Endodermal cell (in vitro differentiated cells): Measurements from ENCODE around the gene NINJ1. TPM values are rescaled to one million over a fixed set of nuclear protein-coding genes. Genes with fewer than 3 reads are reported as not detected.

Source experiments
- DNase-seq: peaks from one replicate; pipeline ENCODE4 v3.0.0-alpha.2; 2017
- H3K27ac ChIP-seq: 2 replicates; pipeline ENCODE4 v1.5.1; 2013; ENCODE audit warnings: mild to moderate bottlenecking, low read depth, low read length, moderate library complexity
- H3K27me3 ChIP-seq: 2 replicates; pipeline ENCODE4 v1.6.1; 2013; ENCODE audit warnings: mild to moderate bottlenecking, low read length, moderate library complexity; ENCODE audit not compliant: insufficient read depth, control insufficient read depth, poor library complexity, severe bottlenecking
- H3K36me3 ChIP-seq: 2 replicates; pipeline ENCODE4 v1.7.0; 2013; ENCODE audit warnings: mild to moderate bottlenecking, low read length, moderate library complexity; ENCODE audit not compliant: control insufficient read depth, insufficient read depth
- H3K4me1 ChIP-seq: one replicate; pipeline ENCODE4 v1.7.0; 2013; ENCODE audit warnings: low read length; ENCODE audit not compliant: control insufficient read depth, insufficient read depth
- H3K4me3 ChIP-seq: 2 replicates; pipeline ENCODE4 v1.5.1; 2013; ENCODE audit warnings: mild to moderate bottlenecking, low read length, moderate library complexity
- H3K9ac ChIP-seq: 2 replicates; pipeline ENCODE4 v1.6.1; 2013; ENCODE audit warnings: mild to moderate bottlenecking, low read length, moderate library complexity; ENCODE audit not compliant: poor library complexity, severe bottlenecking; ENCODE audit errors: extremely low read depth
- H3K9me3 ChIP-seq: 2 replicates; pipeline ENCODE4 v1.6.1; 2013; ENCODE audit warnings: mild to moderate bottlenecking, low read length, moderate library complexity; ENCODE audit not compliant: control insufficient read depth
- H3K27ac Mint-ChIP-seq: 2 replicates; pipeline ENCODE4 v1.8.0; 2020; ENCODE audit warnings: mixed read lengths
- H3K27me3 Mint-ChIP-seq: 2 replicates; pipeline ENCODE4 v1.8.0; 2021; ENCODE audit warnings: mild to moderate bottlenecking, mixed read lengths; ENCODE audit not compliant: insufficient read depth
- H3K36me3 Mint-ChIP-seq: 2 replicates; pipeline ENCODE4 v1.8.0; 2020; ENCODE audit warnings: low read depth, mixed read lengths
- H3K4me1 Mint-ChIP-seq: 2 replicates; pipeline ENCODE4 v1.8.0; 2020; ENCODE audit warnings: mixed read lengths
- H3K4me3 Mint-ChIP-seq: 2 replicates; pipeline ENCODE4 v1.8.0; 2020; ENCODE audit warnings: mild to moderate bottlenecking, moderate library complexity, mixed read lengths
- H3K9me3 Mint-ChIP-seq: 2 replicates; pipeline ENCODE4 v1.8.0; 2020; ENCODE audit warnings: mild to moderate bottlenecking, mixed read lengths
- WGBS, 2 experiments: methylation state at CpG; one replicate each; pipeline versions ENCODE4 v1.1.5 to v1.1.7; 2013; ENCODE audit warnings: missing lambda C conversion rate in 2 of 2, mixed read lengths in 1 of 2; ENCODE audit not compliant: insufficient coverage in 1 of 2, insufficient read length in 1 of 2; 5-methylcytosine and 5-hydroxymethylcytosine counted together
- total RNA-seq, 2 donors: library from RNA; stranded (reverse); fragmentation: NEBNext Ultra II Directional in 1 of 2; extraction: Animal tissue kit (Norgen Biotek cat#: 25700) in 1 of 2; gene quantifications; 2 replicates in 1 of 2; 3 replicates in 1 of 2; pipeline ENCODE4 v1.2.1, GENCODE V29; 2021
- TF ChIP-seq, protein P1 (sequence below): fragments of 200-600 bp; sonication (generic); conservative IDR thresholded peaks from 2 replicates; pipeline ENCODE4 v1.5.0; 2021; ENCODE audit warnings: antibody characterized with exemption, mild to moderate bottlenecking

The NINJ1 gene
- total RNA-seq, 2 donors from 2014 or later = 24.2 to 32.0 TPM

DNA sequence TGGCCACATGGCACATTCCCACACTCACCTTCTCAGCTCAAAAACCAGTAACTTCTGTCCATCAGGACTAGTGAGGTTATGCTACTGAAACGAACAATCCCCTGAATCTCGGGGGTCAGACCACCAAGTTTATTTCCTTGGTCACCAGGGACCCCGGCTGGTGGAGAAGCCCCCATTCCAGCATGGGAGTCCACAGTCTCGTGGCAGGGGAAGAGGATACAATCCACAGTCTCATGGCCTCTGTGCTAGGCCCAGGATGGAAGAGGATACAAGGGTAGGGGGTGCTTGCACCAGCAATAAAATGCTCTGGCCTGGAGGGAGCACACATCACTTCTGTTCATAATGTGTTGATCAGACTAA is 45.4 kb downstream of the NINJ1 start:
- no peaks in the 10 kb centered on the region for H3K27me3 ChIP-seq
- 89 to 100% methylated on average over 3 to 4 of the region's 4 CpGs for WGBS, 2 experiments
- Mint-ChIP-seq H3K36me3 (peaks cover 11% of the 10 kb centered on the region), H3K9me3 (peaks cover 7% of the 10 kb centered on the region), H3K27ac (no peak overlapping the region), H3K4me3 (no peak overlapping the region), H3K4me1 (no peaks in the 10 kb centered on the region), H3K27me3 (no peaks in the 10 kb centered on the region)
- DNase-seq = peak; percentile 24
- peaks cover 4% of the 10 kb centered on the region for H3K9me3 ChIP-seq
- H3K36me3 ChIP-seq = no peaks in the 10 kb centered on the region
- H3K4me1 ChIP-seq = no peaks in the 10 kb centered on the region
- no peak overlapping the region for H3K4me3 ChIP-seq
- TF ChIP-seq, protein P1, sequence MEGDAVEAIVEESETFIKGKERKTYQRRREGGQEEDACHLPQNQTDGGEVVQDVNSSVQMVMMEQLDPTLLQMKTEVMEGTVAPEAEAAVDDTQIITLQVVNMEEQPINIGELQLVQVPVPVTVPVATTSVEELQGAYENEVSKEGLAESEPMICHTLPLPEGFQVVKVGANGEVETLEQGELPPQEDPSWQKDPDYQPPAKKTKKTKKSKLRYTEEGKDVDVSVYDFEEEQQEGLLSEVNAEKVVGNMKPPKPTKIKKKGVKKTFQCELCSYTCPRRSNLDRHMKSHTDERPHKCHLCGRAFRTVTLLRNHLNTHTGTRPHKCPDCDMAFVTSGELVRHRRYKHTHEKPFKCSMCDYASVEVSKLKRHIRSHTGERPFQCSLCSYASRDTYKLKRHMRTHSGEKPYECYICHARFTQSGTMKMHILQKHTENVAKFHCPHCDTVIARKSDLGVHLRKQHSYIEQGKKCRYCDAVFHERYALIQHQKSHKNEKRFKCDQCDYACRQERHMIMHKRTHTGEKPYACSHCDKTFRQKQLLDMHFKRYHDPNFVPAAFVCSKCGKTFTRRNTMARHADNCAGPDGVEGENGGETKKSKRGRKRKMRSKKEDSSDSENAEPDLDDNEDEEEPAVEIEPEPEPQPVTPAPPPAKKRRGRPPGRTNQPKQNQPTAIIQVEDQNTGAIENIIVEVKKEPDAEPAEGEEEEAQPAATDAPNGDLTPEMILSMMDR = no peak
- no peak overlapping the region for H3K27ac ChIP-seq
- H3K9ac ChIP-seq = no peak overlapping the region

DNA sequence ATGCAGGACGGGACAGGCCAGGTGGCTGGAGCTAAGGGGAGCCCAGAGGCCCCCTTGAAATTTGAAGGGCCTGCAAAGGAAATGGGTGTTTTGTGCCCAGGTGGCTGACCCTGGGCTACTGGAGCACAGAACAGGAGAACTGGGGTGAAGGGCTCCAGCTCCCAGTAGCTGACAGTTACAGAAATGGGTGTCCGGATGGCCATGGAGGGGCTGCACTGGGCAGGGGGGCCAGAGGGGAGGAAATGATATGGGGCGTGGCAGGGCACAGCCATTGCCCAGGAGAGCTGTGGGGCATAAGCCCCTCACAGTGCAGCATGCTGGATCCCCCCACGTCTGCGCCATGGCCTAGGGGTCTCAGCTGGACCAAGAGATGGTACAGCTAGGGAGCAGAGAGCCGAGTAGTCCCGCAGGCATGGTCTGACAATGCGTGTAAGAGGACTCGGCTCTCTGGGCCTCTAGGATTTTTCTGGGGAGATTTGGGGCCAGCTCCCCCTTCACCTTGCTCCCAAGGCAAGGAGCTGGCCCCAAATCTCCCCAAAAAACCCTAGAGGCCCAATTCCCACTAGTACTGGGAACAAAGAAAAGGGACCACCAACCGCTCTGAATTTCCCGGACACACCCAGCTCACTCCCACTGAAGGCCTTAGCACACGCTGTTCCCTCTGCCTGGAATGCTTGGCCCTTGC is 45.9 kb downstream of the NINJ1 start:
- peaks cover 4% of the 10 kb centered on the region for H3K9me3 ChIP-seq
- H3K4me3 Mint-ChIP-seq = no peak overlapping the region
- DNase-seq = peak; percentile 15
- H3K36me3 ChIP-seq = no peaks in the 10 kb centered on the region
- no peaks in the 10 kb centered on the region for H3K27me3 ChIP-seq
- no peak overlapping the region for H3K27ac Mint-ChIP-seq
- TF ChIP-seq, protein P1 = no peak
- 95 to 97% methylated on average over 10 to 12 of the region's 12 CpGs for WGBS, 2 experiments
- H3K36me3 Mint-ChIP-seq = peaks cover 11% of the 10 kb centered on the region
- no peak overlapping the region for H3K4me3 ChIP-seq
- H3K4me1 ChIP-seq = no peaks in the 10 kb centered on the region
- H3K4me1 Mint-ChIP-seq = no peaks in the 10 kb centered on the region
- no peaks in the 10 kb centered on the region for H3K27me3 Mint-ChIP-seq
- no peak overlapping the region for H3K9ac ChIP-seq
- peaks cover 7% of the 10 kb centered on the region for H3K9me3 Mint-ChIP-seq
- no peak overlapping the region for H3K27ac ChIP-seq

DNA sequence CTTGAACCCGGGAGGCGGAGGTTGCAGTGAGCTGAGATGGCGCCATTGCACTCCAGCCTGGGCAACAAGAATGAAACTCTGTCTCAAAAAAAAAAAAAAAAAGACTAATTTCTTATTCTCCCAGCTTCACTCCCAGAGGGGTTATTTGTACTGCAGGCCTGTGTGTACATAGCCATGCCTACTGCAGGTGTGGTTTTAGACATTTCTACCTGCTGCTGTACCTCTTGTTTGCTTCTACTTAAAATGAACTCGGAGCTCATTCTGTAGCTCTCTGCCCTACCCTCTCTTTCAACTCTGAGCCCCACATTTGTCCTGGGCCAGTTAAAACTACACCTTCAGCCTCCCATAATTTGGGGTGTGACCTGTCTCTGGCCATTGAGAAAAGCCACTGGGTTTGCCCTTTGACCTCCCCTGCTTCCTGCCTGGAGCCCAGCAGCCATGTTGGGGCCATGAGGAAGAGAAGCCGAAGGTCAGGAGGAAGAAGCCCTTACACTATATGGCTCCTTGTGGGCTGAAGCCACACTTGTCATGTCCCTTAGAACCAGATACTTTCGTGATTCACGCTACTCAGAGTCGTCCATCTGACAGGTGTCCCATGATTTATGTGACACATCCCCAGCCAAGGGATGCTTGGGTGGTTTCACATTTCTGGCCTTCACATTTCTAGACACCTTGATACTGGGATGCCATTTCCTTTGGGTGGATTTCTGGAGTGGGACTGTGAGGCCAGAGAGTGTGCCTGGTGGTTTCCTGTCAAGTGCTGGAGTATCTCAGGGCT is 47.4 kb downstream of the NINJ1 start:
- 95 to 98% methylated on average over 7 to 8 of the region's 8 CpGs for WGBS, 2 experiments
- Mint-ChIP-seq H3K36me3 (peaks cover 11% of the 10 kb centered on the region), H3K27ac (no peak overlapping the region), H3K4me1 (no peaks in the 10 kb centered on the region), H3K9me3 (peaks cover 7% of the 10 kb centered on the region), H3K4me3 (no peak overlapping the region), H3K27me3 (no peaks in the 10 kb centered on the region)
- Histone ChIP-seq H3K27ac (no peak overlapping the region), H3K4me3 (no peak overlapping the region), H3K9me3 (peaks cover 4% of the 10 kb centered on the region), H3K4me1 (no peaks in the 10 kb centered on the region), H3K9ac (no peak overlapping the region), H3K36me3 (no peaks in the 10 kb centered on the region), H3K27me3 (no peaks in the 10 kb centered on the region)
- peak; percentile 16 for DNase-seq
- TF ChIP-seq, protein P1 = no peak
